ENCODE measurements around the gene NLGN1. TPM values are rescaled to one million over a fixed set of nuclear protein-coding genes. Genes with fewer than 3 reads are reported as not detected.

The NLGN1 gene
- total RNA-seq, 2 donors from 2014 or later, result 0.67 to 1.3 TPM

DNA sequence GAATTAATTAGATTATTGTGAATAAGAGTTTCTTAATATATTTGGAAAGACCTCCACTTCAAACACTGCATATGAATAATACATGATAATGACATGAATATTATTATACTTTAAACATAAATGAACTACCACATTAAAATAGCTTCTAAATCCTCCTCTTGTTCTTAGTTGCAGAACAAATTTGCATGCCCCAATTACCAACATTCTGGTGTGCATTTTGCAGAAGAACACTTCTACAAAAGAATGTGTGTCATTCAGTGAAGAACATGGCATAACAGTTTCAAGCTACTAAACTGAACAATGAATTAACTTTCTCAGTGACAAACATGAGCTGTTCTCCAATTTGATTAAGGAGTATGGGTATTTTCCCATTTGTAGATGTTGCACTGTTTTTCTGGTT, 750.3 kb downstream of the NLGN1 start:
- intact Hi-C loops (cut with DNase I), result no loop called here
- Histone ChIP-seq H3K36me3 (no peaks in the 10 kb centered on the region), H3K9me3 (no peaks in the 10 kb centered on the region), H3K4me3 (no peak overlapping the region), H3K9ac (ENCODE audit: low read depth in 2 of 2, low read length in 2 of 2) (no peak overlapping the region), H3K27me3 (no peaks in the 10 kb centered on the region), H3K27ac (no peak overlapping the region), H3K4me1 (no peaks in the 10 kb centered on the region)
- TF ChIP-seq, protein P1, sequence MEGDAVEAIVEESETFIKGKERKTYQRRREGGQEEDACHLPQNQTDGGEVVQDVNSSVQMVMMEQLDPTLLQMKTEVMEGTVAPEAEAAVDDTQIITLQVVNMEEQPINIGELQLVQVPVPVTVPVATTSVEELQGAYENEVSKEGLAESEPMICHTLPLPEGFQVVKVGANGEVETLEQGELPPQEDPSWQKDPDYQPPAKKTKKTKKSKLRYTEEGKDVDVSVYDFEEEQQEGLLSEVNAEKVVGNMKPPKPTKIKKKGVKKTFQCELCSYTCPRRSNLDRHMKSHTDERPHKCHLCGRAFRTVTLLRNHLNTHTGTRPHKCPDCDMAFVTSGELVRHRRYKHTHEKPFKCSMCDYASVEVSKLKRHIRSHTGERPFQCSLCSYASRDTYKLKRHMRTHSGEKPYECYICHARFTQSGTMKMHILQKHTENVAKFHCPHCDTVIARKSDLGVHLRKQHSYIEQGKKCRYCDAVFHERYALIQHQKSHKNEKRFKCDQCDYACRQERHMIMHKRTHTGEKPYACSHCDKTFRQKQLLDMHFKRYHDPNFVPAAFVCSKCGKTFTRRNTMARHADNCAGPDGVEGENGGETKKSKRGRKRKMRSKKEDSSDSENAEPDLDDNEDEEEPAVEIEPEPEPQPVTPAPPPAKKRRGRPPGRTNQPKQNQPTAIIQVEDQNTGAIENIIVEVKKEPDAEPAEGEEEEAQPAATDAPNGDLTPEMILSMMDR (IDR thresholded peaks at IDR 0.05), result no peak
- DNase-seq, result no peak

DNA sequence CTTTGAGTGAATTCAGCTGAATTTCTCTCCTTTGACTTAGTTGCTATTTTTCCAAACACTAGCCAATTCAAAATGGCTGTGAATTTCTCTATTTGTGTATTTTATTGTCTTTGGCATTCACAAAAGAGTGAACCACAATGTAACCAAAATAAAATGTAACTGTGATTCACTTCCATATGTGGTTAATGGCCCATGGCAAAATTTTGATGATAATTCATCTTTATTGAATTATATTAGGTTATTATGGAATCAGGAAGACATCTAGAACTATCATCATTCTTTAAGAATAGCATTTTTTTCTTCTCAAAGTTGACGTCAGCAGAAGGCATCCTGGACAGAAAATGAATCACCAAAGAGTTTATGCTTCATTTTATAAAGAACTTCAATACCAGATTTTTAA, 756.3 kb downstream of the NLGN1 start:
- intact Hi-C loops (cut with DNase I), result no loop called here
- no peak overlapping the region for H3K27ac ChIP-seq
- no peaks in the 10 kb centered on the region for H3K27me3 ChIP-seq

DNA sequence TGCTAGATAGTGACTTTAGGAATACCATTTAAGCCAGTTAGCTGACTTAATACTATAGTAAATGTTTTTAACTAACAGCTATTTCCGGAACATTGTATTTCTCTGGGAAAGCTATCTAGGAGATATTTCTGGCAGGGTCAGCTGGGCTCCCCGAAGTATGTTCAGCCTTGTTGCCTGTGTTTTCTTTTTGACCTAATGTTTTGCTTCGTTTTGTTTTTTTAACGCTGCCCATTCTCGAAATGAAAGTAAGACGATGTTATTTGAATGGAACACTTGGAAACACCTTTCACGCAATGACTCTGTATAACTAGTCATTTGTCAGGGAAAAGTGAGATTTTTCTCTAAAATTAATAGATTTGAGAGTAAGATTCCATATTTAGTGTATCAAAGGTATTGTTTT, 758.7 kb downstream of the NLGN1 start:
- Histone ChIP-seq H3K4me1 (no peaks in the 10 kb centered on the region), H3K9ac (ENCODE audit: low read depth in 2 of 2, low read length in 2 of 2) (no peak overlapping the region), H3K27ac (no peak overlapping the region), H3K27me3 (no peaks in the 10 kb centered on the region), H3K4me3 (no peak overlapping the region), H3K9me3 (no peaks in the 10 kb centered on the region), H3K36me3 (no peaks in the 10 kb centered on the region)
- DNase-seq, result no peak
- TF ChIP-seq, protein P1 (IDR thresholded peaks at IDR 0.05), result no peak
- intact Hi-C loops (cut with DNase I), result no loop called here

More for the DNA sequence above, 756.3 kb downstream of the NLGN1 start:
- DNase-seq, result no peak
- TF ChIP-seq, protein P1 (IDR thresholded peaks at IDR 0.05), result no peak
- Histone ChIP-seq H3K9me3 (no peaks in the 10 kb centered on the region), H3K4me1 (no peaks in the 10 kb centered on the region), H3K36me3 (no peaks in the 10 kb centered on the region), H3K4me3 (no peak overlapping the region), H3K9ac (ENCODE audit: low read depth in 2 of 2, low read length in 2 of 2) (no peak overlapping the region)

DNA sequence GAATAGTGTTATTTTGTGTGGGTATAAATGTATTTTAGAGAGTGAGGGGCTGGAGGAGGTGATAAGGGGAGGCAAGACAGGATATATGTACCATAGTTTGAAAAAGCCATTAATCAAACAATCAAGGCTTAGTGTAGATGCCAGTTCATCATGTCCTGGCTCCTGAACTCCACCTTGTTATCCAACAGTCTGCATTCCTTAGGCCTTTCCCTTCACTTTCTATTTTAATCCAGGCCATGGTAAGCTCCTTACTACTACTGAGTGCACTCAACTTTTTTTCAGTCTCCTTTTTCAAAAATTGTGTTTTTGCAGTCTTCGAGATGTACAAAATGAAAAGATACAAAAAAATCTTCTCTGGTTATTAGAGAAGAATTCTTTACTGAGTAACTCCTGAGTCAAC, 761.1 kb downstream of the NLGN1 start:
- Histone ChIP-seq H3K4me3 (no peak overlapping the region), H3K27me3 (no peaks in the 10 kb centered on the region), H3K27ac (no peak overlapping the region), H3K36me3 (no peaks in the 10 kb centered on the region), H3K9ac (ENCODE audit: low read depth in 2 of 2, low read length in 2 of 2) (no peak overlapping the region), H3K9me3 (no peaks in the 10 kb centered on the region), H3K4me1 (no peaks in the 10 kb centered on the region)
- TF ChIP-seq, protein P1 (IDR thresholded peaks at IDR 0.05), result no peak
- intact Hi-C loops (cut with DNase I), result no loop called here
- DNase-seq, result no peak

DNA sequence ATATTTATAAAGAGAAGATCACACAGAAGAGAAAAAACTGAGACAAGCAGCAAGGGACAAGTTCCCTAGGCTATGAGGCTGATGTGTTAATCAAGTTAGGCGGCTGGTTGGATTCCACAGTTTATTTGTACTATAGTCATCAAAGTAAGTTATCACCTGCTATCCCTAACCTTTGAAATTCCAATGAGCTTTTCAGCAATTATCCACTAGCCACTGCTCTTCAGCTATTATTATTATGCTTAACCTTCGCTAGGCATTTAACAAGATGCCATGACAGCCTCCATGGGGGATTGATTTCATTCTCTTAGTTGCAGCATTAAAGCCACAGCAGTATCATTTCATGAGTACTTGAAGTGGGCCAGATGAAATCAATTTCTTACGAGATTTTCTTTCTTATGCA, 762.1 kb downstream of the NLGN1 start:
- no peaks in the 10 kb centered on the region for H3K9me3 ChIP-seq
- no peak overlapping the region for H3K4me3 ChIP-seq
- no peaks in the 10 kb centered on the region for H3K4me1 ChIP-seq
- H3K27me3 ChIP-seq, result no peaks in the 10 kb centered on the region
- no peak overlapping the region for H3K9ac ChIP-seq (ENCODE audit: low read depth in 2 of 2, low read length in 2 of 2)
- H3K27ac ChIP-seq, result no peak overlapping the region
- no peaks in the 10 kb centered on the region for H3K36me3 ChIP-seq
- TF ChIP-seq, protein P1 (IDR thresholded peaks at IDR 0.05), result no peak
- intact Hi-C loops (cut with DNase I), result no loop called here
- DNase-seq, result no peak

DNA sequence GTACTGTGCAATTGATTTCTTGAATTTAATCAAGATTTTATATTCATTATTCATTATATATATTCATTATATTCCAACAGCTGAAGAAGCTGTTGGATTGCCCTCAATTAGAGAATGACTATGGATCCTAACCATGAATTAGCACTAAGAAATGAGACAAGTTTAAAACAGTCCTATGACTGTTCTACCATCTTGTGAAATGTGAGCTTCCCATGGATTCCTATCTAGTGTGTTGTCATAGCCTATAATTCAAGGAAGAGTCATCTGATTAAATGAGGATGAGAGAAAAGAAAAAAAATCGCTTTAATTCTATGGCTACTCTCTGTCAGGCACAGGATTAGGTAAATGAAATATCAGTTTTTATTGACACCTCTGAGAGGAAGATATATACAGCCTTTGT, 765.0 kb downstream of the NLGN1 start:
- Histone ChIP-seq H3K4me1 (no peaks in the 10 kb centered on the region), H3K27ac (no peak overlapping the region), H3K36me3 (no peaks in the 10 kb centered on the region), H3K27me3 (no peaks in the 10 kb centered on the region), H3K9me3 (no peaks in the 10 kb centered on the region), H3K4me3 (no peak overlapping the region), H3K9ac (ENCODE audit: low read depth in 2 of 2, low read length in 2 of 2) (no peak overlapping the region)
- intact Hi-C loops (cut with DNase I), result no loop called here
- DNase-seq, result no peak
- TF ChIP-seq, protein P1 (IDR thresholded peaks at IDR 0.05), result no peak
